HG03571 (cell line): ENCODE measurements around the gene COL8A2.

Experiments used
- ATAC-seq: cut with Tn5 transposase; IDR thresholded peaks from one replicate; pipeline ENCODE4 v1.9.1; 2021; ENCODE audit not compliant: unreplicated experiment

COL8A2 gene

GRCh38 chr1:36157973-36158826 lies 33.2 kb upstream of the COL8A2 start:
- no peak for ATAC-seq

- ATAC-seq = no peak
Observed at GRCh38 chr1:36157115-36157903, 32.3 kb upstream of the COL8A2 start.

GRCh38 chr1:36156329-36157114 lies 31.5 kb upstream of the COL8A2 start:
- ATAC-seq = no peak

GRCh38 chr1:36155408-36156328 lies 30.6 kb upstream of the COL8A2 start, which contains the start of gene MAP7D1:
MAP7D1 (plus strand) TSS chr1:36156160; CDS start chr1:36156418, 258 bp downstream.
- no peak for ATAC-seq

- no peak for ATAC-seq
Observed at GRCh38 chr1:36154765-36155407, 29.9 kb upstream of the COL8A2 start.

GRCh38 chr1:36154335-36154734 lies 29.3 kb upstream of the COL8A2 start:
- no peak for ATAC-seq

GRCh38 chr1:36153476-36153875 lies 28.5 kb upstream of the COL8A2 start:
- ATAC-seq = no peak

- ATAC-seq = no peak
Observed at GRCh38 chr1:36151845-36152203, 26.8 kb upstream of the COL8A2 start.

GRCh38 chr1:36151134-36151844 lies 26.3 kb upstream of the COL8A2 start:
- no peak for ATAC-seq

GRCh38 chr1:36150296-36151133 lies 25.5 kb upstream of the COL8A2 start:
- peak; percentile 45 for ATAC-seq

GRCh38 chr1:36149973-36150295 lies 24.9 kb upstream of the COL8A2 start:
- ATAC-seq = no peak

- peak; percentile 88 for ATAC-seq
Observed at GRCh38 chr1:36149237-36149972, 24.4 kb upstream of the COL8A2 start, which contains the start of gene TRAPPC3. TRAPPC3 (minus strand) TSS chr1:36149486; CDS start chr1:36149378, 108 bp downstream.

- ATAC-seq = no peak
Observed at GRCh38 chr1:36148821-36149236, 23.8 kb upstream of the COL8A2 start.

- ATAC-seq = no peak
Observed at GRCh38 chr1:36144413-36144812, 19.4 kb upstream of the COL8A2 start.

- ATAC-seq = no peak
Observed at GRCh38 chr1:36143424-36143823, 18.4 kb upstream of the COL8A2 start.

- ATAC-seq = no peak
Observed at GRCh38 chr1:36142121-36142520, 17.1 kb upstream of the COL8A2 start.

- no peak for ATAC-seq
Observed at GRCh38 chr1:36139521-36139920, 14.5 kb upstream of the COL8A2 start.

- no peak for ATAC-seq
Observed at GRCh38 chr1:36137776-36138175, 12.8 kb upstream of the COL8A2 start.
